Stimulated activated CD4-positive, alpha-beta T cell treated with anti-CD3 and anti-CD28 coated beads, Interleukin-1b, Interleukin-23, amount 100 ng/mL, for 4 hours (primary cell): ENCODE measurements around the gene LDLRAD4.

Experiments used
- DNase-seq, 2 donors: peaks; one replicate each; pipeline ENCODE4 v3.0.0-alpha.2; 2020; ENCODE audit warnings: low read depth in 2 of 2

LDLRAD4 gene

DNA sequence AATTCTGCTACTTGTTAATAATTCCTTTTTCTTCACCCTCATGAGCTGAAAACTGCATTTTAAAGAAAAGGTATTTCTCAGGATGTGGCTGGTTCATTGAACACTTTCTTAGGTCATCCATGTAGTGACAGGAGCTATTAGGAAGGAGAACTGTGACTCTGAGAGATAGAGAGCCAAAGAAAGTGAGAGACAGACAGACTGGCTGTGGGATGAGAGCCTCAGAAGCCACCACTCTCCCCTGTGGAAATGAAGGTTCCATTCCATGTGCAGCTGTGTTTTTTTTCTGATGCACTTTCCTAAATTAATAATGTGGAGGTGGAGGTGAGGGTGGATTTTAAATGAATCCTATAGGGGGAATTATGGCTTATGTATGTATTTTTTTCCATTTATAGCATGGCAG is 394.5 kb downstream of the LDLRAD4 start:
- DNase-seq, result no peak

- DNase-seq, result no peak
These were observed 395.3 kb downstream of the LDLRAD4 start for GRCh38 chr18:13613591-13614501.

- no peak for DNase-seq
These were observed 396.2 kb downstream of the LDLRAD4 start for GRCh38 chr18:13614641-13615288.

DNA sequence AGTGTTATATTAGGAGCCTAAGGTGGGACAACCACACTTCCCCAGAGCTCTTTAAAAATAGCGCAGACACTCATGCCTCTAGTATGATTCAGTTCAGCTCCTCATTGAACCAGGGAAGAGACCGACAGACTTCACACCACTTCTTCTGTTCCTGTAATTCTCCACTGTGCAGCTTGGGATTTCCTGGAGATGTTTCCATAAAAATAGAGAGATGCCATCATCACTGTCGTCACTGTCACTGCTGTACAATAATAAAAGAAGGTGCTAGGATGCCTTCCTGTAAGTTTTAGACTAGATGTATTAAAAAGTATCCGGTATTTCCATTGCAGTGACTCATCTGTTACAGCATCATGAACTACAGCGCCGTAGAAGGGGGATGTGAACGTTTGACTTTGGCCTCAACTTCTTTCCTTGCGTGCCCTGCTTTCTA is 396.9 kb downstream of the LDLRAD4 start:
- no peak for DNase-seq

GRCh38 chr18:13616041-13616440 is 397.5 kb downstream of the LDLRAD4 start:
- no peak for DNase-seq

DNA sequence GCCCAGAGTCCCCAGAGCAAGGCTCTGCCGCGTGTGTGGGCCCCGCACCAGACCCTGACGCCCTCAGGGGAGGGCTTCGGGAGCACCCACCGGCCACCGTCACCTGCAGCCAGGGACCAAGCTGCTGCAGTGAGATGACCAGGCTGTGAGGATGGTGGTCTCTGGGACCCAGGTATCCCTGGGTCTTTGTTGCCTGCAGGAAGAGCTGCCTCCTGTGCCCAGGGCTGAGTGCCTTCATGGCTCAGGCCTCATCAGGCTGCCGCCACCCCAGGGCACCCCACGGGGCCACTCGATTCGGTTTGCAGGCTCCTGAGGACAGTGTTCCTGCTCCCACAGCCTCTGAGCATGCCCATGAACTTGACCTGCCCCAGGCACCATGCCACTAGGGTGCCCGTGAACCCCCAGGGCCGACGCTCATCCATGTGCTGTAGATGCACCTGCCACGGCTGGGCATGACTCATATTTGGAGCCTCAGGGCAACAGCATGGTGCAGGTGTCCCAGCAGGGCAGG is 398.0 kb downstream of the LDLRAD4 start:
- no peak for DNase-seq

DNA sequence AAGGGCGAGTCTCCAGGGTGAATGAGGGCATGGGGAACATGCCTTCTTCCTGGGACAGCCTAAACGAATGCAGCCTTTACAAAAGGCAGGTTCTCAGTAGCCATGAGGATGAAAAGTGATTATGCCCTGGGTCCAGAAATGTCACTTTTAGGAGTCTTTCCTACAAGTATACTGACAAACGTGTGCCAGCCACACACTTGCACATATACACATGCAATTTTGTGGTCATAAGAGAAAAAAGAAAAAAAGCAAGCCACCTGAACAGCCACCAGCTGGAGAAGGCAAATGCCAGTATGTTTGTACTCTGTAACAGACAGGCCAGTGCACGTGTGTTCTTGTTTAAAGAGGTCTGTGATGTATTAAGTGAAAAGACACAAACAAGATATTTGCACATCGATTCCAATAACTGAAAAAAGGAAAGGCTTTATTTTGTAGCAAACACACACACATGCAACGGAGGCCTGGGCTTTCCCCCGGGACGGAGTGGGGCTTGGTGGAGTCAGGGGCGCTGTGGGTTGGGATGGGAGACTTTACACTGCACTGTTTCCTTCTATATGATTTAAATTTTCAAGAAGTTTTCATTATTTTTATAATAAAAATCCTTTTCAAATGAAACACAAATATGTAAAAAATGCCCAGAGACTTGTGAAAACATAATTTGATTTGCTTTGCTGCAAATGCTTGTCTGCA is 399.4 kb downstream of the LDLRAD4 start:
- no peak for DNase-seq

DNA sequence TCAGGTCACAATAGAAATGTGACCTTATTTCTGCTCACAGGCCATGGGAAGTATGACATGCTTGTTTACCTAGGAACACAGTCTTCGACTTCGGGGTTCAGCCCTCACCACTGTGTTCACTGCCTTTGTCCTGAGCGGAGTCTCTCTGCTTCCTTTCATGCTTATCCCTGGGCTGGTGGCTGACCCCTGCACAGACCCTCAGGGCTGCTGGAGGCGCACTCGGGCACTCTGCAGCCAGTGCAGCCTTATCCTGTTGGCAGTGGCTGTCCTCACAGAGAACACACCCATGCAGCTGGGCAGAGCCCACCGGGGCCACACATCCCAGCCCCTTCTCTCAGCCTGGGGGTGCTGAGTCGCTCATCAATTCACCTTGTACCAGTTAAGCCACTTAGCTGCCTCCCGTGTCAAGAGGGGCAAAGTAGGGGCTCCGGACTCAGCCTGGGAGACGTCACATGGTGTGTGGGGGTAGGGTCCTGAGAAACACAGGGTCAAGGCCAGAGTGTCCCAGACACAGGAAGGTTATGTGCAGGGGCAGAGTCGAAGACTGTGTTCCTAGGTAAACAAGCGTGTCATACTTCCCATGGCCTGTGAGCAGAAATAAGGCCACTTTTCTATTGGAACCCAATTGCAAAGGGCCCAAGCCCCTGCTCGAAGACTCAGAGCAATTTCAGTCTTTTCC is 400.3 kb downstream of the LDLRAD4 start:
- no peak for DNase-seq

DNA sequence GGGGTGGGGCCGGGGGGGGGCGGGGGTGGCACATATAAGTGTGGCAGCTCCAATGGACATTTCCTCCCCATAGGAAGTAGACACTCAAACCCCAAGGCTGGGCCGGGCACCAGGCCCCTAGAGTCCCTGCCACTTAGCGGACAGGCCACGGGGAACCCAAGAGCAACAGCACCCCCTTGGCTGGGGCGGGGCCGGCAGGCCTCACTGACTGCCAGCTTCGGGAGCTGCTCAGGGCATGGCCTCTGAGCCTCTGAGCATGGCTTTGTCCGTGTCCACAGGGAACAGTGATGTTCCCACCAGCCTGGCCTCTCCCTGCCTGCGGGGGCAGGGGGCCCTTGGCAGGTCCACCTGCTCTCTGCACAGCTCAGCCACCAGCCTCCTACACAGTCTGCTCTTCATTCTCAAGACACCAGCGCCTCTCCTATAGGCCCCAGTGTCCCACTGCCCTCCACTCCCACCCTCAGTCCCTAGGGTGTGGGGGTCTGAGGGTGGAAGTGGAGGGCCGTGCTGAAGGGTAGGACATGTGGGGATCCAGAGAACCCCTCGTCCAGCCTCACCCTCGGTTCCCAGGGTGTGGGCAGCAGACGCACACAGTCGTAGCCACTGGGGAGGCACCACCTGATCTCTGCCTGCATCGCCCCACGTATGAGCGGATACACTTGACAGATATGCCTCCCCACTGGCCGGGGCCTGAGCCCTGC is 401.1 kb downstream of the LDLRAD4 start:
- DNase-seq, result no peak

DNA sequence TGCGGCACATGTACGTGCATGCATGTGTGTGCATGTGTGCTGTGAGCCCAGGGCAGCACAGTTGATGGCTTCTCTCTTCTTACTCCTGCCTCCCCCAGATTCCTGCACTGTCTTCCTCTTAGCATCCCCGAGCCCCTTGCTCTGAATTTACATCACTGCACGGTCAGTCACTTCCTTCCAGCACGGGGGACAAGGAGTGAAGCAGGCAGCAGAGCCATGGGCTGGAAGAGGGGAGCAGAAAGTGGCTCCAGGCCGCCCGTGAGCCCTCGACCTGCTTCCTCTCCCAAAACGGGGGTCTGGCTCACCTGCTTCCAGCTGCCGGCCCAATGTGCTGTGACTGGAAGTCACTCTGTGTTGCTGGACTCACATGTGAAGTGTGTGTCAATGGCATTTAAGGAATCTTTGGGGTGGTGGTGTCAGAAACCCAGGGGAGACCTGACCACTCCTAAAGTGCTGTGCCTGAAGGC is 401.7 kb downstream of the LDLRAD4 start:
- DNase-seq, result no peak

GRCh38 chr18:13620818-13621445 is 402.4 kb downstream of the LDLRAD4 start:
- no peak for DNase-seq

- no peak for DNase-seq
These were observed 402.9 kb downstream of the LDLRAD4 start for GRCh38 chr18:13621446-13621849.

GRCh38 chr18:13621886-13622619 is 403.5 kb downstream of the LDLRAD4 start:
- no peak for DNase-seq

- no peak for DNase-seq
These were observed 404.2 kb downstream of the LDLRAD4 start for GRCh38 chr18:13622751-13623150.

DNA sequence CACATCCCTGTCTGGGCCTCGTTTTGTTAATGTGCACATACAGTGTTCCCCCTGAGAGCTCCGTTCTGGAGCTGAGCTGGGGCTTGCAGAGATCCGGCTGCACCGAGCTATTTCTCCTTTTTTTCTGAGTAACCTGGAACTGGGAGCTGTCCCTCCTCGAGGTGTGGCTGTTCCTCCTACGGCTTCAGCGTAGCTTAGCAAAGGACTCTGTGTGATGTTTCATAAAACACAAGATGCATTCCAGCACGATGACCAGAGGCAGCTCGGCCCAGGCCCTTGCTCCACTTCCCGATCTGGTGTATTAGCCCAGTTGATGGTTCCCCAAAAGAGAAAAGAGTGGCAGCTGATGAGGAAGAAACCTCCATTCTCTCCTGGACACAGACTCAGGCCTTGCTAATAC is 404.8 kb downstream of the LDLRAD4 start:
- no peak for DNase-seq

DNA sequence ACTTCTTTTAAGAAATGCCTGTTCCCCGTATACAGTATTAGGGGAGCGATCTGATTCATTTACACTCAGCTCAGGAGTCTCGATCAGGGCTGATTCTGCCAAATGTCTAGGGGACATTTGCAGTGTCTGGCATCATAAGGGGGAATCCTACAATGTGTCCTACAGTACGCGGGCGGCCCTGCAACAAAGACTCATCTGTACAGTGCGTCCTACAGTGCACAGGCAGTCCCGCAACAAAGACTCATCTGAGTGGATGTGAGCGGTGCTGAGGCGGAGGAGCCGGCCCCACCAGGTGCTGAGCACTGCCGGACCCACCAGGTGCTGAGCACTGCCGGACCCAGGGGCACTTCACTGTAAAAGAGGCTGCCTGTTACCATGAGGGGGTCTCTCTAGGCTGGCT is 405.3 kb downstream of the LDLRAD4 start:
- no peak for DNase-seq

DNA sequence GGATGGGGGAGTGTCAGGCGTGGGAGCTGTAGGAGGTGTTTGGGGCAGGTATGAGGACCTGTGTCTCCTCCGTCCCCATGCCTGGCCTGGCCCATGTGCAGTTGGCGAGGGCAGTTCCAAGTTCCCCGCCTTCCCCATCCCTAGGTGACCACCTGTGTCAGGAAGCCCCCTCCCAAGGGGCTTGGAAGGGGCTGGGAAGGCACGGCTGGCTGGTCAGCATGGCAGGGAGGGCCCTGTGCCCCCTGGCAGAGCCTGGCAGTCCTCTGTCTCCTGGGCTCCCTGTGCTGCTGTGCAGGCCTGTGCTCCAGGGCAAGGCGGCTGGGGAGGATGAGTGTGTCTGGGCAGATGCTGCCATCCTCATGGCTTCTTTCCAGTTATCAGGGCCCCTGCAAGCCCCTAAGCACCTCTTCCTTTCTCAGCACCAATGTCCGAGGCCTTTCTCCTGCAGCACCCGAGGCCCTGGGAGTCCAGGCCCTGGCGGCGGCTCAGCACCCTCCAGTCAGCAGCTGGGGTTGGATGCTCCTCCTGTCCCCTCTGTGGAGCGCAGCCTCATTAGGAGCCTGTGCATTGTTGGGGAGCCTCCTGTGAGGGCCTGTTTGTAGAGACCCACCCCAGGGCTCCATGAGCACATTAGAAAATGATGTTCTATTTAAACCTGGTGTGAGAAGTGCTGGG is 406.1 kb downstream of the LDLRAD4 start:
- DNase-seq, result no peak

- no peak for DNase-seq
These were observed 406.8 kb downstream of the LDLRAD4 start for GRCh38 chr18:13625355-13625754.

- DNase-seq, result no peak
These were observed 407.4 kb downstream of the LDLRAD4 start for GRCh38 chr18:13625843-13626543.
